ENCODE data around the gene SP4. TPM values are rescaled to one million over a fixed set of nuclear protein-coding genes. Genes with fewer than 3 reads are reported as not detected.
"Not testable (repeated sequence)": the region's sequence is repeated elsewhere in the genome, so short reads cannot be mapped to it uniquely, and the experiment has no call there.

Gene SP4
- total RNA-seq, 4 donors from 2014 or later = 4.2 to 16.5 (median 5.1) TPM

GRCh38 chr7:21526007-21526406, 98.1 kb downstream of the SP4 start:
- H3K27me3 ChIP-seq = no peaks in the 10 kb centered on the region

DNA sequence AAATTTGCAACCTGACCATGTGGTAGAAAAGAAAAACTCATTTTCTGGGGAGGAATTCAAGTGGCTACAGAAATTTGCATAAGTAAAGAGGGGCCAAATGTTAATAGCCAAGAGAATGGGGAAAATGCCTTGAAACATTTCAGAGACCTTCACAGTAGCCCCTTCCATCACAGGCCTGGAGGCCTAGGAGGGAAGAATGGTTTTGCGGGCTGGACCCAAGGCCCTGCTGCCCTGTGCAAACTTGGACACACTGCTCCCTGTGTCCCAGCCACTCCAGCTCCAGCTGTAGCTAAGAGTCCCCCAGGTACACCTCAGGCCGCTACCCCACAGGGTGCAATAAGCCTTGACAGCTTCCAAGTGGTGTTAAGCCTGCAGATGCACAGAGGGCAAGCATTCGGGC, 98.6 kb downstream of the SP4 start:
- TF ChIP-seq, protein P1, sequence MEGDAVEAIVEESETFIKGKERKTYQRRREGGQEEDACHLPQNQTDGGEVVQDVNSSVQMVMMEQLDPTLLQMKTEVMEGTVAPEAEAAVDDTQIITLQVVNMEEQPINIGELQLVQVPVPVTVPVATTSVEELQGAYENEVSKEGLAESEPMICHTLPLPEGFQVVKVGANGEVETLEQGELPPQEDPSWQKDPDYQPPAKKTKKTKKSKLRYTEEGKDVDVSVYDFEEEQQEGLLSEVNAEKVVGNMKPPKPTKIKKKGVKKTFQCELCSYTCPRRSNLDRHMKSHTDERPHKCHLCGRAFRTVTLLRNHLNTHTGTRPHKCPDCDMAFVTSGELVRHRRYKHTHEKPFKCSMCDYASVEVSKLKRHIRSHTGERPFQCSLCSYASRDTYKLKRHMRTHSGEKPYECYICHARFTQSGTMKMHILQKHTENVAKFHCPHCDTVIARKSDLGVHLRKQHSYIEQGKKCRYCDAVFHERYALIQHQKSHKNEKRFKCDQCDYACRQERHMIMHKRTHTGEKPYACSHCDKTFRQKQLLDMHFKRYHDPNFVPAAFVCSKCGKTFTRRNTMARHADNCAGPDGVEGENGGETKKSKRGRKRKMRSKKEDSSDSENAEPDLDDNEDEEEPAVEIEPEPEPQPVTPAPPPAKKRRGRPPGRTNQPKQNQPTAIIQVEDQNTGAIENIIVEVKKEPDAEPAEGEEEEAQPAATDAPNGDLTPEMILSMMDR (IDR thresholded peaks at IDR 0.05) = no peak
- no peak for TF ChIP-seq POLR2A (IDR thresholded peaks at IDR 0.05)
- Histone ChIP-seq H3K9me3 (peaks cover 0 to 6% (median 0%) of the 10 kb centered on the region in 4 donors), H3K4me1 (no peaks in the 10 kb centered on the region), H3K36me3 (no peaks in the 10 kb centered on the region), H3K27me3 (no peaks in the 10 kb centered on the region), H3K27ac (no peak overlapping the region), H3K4me3 (no peak overlapping the region)
- DNase-seq = no peak

More at GRCh38 chr7:21526007-21526406, 98.1 kb downstream of the SP4 start:
- TF ChIP-seq, protein P1 (IDR thresholded peaks at IDR 0.05) = peak in 5 of 6 experiments; percentile 6 to 38 (median 32)
- TF ChIP-seq POLR2A (IDR thresholded peaks at IDR 0.05) = no peak
- H3K36me3 ChIP-seq = no peaks in the 10 kb centered on the region
- H3K27ac ChIP-seq = no peak overlapping the region
- peaks cover 0 to 6% (median 0%) of the 10 kb centered on the region in 4 donors for H3K9me3 ChIP-seq
- H3K4me1 ChIP-seq = no peaks in the 10 kb centered on the region
- H3K4me3 ChIP-seq = no peak overlapping the region
- no peak for DNase-seq

DNA sequence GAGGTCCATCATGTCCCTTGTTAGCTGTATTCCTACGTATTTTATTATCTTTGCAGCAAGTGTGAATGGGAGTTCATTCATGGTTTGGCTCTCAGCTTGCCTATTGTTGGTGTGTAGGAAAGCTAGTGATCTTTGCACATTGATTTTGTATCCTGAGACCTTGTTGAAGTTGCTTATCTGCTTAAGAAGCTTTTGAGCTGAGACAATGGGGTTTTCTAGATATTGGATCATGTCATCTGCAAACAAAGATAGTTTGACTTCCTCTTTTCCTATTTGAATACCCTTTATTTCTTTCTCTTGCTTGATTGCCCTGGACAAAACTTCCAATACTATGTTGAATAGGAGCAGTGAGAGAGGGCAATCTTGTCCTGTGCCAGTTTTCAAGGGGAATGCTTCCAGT, 104.6 kb downstream of the SP4 start:
- not testable (repeated sequence) for H3K4me1 ChIP-seq, DNase-seq, H3K36me3 ChIP-seq, H3K27me3 ChIP-seq, H3K27ac ChIP-seq, H3K4me3 ChIP-seq, H3K9me3 ChIP-seq

GRCh38 chr7:21533646-21534045, 105.8 kb downstream of the SP4 start:
- H3K27ac ChIP-seq, DNase-seq, H3K36me3 ChIP-seq, H3K4me3 ChIP-seq, H3K4me1 ChIP-seq, H3K27me3 ChIP-seq, H3K9me3 ChIP-seq: not testable (repeated sequence)

GRCh38 chr7:21536445-21537118, 108.7 kb downstream of the SP4 start:
- DNase-seq, H3K4me1 ChIP-seq, H3K27me3 ChIP-seq, H3K36me3 ChIP-seq, H3K27ac ChIP-seq, H3K4me3 ChIP-seq, H3K9me3 ChIP-seq: not testable (repeated sequence)

DNA sequence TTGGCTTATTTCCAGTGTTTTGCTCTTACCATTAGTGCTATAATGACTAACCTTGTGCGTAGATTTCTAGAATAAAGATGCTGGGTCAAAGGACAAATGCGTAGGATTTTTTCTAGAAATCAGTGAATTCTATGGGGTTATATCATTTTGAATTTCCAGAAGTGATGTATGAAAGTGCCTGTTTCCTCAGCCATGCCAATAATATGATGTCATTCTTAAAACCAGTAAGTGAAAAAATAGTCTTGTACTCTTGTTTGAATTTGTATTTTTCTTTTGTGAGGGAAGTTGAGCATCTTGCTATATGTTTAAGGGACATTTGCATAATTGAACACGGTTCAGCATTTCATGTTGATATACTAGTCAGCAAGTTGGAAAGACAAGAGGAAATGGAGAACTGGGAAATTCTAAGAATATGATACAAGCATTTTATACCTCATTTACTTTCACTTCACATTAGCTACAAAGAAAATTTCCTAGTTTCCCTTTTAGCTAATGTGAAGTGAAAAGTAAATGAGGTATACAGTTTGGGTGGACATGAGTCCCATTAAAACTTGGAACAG, 111.1 kb downstream of the SP4 start:
- TF ChIP-seq POLR2A (IDR thresholded peaks at IDR 0.05) = no peak
- TF ChIP-seq, protein P1 (IDR thresholded peaks at IDR 0.05) = no peak
- DNase-seq = no peak
- H3K9me3 ChIP-seq = no peaks in the 10 kb centered on the region
- H3K27me3 ChIP-seq = no peaks in the 10 kb centered on the region
- H3K4me3 ChIP-seq = no peak overlapping the region
- peaks cover 0 to 14% (median 0%) of the 10 kb centered on the region in 4 donors for H3K4me1 ChIP-seq
- no peaks in the 10 kb centered on the region for H3K36me3 ChIP-seq
- H3K27ac ChIP-seq = no peak overlapping the region

GRCh38 chr7:21542891-21543527, 115.1 kb downstream of the SP4 start, which contains the start of gene DNAH11:
DNAH11 (plus strand) TSS chr7:21543039; CDS start chr7:21543246, 207 bp downstream.
- Histone ChIP-seq H3K9me3 (no peaks in the 10 kb centered on the region), H3K27me3 (no peaks in the 10 kb centered on the region), H3K4me3 (peak within 1 kb of the TSS; percentile 15 to 56 (median 36)), H3K4me1 (peaks cover 0 to 14% (median 0%) of the 10 kb centered on the region in 4 donors), H3K27ac (peak within 1 kb of the TSS in 1 of 4 donors; percentile 30), H3K36me3 (no peaks in the 10 kb centered on the region)
- TF ChIP-seq, protein P1 (IDR thresholded peaks at IDR 0.05) = no peak
- TF ChIP-seq POLR2A (IDR thresholded peaks at IDR 0.05) = no peak
- DNase-seq = peak in 2 of 3 donors; percentile 48 to 62

Measured in Peyer's patch (tissue), 4 donors.